HTR-8/SVneo (cell line): ENCODE measurements around the gene C2orf78.
"Not testable (repeated sequence)": the region's sequence is repeated elsewhere in the genome, so short reads cannot be mapped to it uniquely, and the experiment has no call there.

Source experiments
- DNase-seq: peaks from one replicate; pipeline ENCODE4 v3.0.0; 2011; ENCODE audit warnings: low spot score, mixed read lengths; ENCODE audit not compliant: insufficient read length
- FAIRE-seq: peaks from 2 replicates; lab custom pipeline; 2011; peaks lifted over from hg19 to GRCh38; lab: Jason Lieb, UNC

The C2orf78 gene, protein sequence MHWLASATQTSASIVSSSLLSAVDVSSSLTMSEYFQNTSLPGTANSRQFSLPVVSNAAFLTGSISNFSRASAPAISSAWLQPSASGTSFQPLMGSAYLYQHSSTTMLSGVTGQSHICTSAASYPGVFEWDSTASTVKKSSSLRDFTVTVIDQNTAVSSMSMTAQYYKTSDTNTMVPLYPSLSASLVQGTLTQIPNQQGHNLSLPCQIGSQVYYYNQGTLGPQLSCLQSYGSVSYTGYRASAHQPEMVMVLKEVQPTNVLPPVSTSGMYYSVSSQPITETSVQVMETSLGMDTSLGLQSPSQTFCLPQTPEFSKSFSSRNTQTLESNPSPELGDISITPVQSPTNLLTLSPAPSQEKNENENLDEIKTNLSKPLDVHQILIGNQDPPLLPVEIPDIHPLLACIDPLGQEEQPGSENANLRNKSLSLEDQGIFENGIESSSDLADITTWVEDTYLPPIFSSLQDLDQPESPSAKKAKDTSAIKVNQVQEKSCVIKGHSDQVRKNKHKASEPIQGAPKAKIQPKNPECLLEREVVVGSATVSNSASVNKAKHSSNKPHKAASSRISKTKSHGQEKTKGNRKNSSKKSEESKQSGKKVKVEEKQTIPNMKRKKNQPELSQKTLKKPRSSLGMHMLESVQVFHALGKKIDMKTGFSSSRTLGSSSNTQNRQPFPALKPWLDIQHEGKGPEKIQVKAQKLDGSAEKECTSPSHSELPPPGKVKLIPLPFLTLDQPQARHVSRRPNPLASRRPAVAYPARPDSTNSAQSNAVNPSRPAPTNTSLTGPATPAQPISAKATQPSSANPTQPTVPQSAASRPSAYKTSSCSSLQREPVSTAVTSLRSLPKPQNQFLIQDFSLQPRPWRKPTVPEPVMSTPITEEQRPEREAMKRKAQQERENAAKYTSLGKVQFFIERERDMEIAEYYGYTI

DNA sequence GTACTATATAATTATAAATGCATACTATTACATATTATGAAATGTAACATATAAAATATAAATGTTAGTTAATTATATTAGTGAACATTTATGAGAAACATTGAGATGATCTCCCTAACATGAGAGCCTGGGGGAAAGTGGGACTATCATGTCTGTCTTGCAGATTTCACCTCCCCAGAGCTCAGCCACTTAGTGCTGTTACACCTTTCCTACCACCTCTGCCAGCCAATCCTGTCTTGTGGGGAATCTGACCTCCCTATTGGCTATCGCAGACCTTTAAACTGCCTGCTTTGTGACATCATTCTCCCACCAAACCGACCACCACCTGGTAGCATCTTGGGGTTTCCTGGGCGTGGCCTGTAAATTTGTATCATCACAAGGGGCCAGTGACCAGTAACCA is at the start of gene C2orf78:
C2orf78 (plus strand) TSS at position 301 of the 400 bp plus-strand sequence. CDS start 127 bp downstream, outside the sequence.
- DNase-seq, FAIRE-seq: not testable (repeated sequence)

DNA sequence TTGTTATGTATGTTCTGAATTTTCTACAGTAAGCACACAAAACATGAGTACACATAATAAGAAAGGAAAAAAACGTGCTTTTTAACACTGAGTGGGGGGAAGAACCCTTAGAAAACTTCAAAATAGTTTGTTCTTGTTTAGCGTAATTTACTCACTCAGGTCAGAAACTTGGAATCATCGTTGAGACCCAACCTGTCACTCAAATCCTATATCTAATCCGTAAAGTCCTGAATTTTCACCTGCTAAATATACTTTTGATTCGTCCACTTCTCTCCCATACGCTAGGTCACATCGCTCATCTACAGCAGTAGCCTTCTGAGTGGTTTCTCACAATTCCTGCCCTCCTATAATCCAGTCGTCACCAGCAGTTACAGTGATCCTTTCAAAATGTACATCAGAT is 47.6 kb upstream of the C2orf78 start:
- DNase-seq (no peak), FAIRE-seq (no peak)

DNA sequence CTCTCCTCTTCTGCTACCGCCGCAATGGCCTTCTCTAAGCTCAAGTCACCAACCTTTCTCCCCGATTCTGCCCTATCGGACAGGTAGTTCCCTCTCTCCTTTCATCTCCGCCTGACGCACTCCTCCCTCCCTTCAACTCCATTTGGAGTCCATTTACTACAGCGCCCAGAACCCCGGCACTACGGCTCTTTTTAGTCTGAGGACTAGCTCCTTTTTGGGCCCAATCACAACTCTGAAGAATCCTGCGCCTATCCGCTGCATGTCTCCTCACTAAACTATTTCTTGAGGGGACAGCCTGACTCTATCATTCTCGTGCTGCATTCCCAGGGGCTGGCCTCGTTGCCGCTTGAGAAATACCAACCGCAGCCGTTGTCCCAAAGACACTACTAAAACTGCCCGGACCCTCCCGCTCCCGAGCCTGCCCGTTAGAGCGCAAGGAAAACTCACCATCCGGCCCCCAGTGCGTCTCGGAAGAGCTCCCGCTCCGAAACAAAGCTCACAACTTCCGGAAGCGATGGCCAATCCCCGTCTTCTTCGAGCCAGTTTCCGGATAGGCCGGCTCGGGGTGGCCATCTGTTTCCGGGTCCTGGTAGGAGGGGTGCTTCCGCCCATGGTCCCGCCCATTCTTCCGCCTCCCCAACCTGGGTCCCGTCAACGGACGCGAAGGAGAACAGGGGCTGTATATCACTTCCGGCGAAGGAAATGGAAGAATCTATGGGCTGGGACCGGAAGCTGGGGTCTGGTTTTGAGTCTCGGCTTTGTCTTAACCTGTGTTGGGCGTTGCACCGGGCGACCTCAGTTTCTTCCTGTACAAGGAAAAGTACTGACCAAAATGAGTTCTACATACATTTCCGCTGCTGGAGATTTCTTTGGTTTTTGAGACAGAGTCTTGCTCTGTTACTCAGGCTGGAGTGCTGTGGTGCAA is 46.9 kb upstream of the C2orf78 start, which contains the start of gene TPRKB:
TPRKB (minus strand) TSS at position 491 of the 925 bp plus-strand sequence. CDS start 2,776 bp downstream, outside the sequence.
- FAIRE-seq (no peak), DNase-seq (peak; percentile 99)

DNA sequence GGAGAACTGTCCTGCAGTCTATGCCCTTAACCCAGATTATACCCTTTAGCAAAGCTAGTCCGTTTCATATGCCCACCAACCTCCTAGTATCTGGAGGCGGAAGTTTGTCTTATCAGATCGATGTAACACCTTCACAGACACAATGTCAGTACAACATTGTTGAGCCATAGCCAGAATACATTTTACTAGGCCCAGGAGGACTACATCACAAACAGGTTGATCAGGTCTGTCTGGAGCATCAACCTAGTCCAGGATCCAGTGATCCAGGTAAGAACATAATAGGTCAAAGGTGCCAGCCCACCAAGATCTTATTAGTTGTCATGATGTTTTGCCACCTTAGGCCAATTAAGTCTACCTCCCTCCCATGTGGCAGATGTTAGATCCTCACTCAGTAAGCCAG is 44.9 kb upstream of the C2orf78 start:
- DNase-seq (no peak), FAIRE-seq (no peak)

DNA sequence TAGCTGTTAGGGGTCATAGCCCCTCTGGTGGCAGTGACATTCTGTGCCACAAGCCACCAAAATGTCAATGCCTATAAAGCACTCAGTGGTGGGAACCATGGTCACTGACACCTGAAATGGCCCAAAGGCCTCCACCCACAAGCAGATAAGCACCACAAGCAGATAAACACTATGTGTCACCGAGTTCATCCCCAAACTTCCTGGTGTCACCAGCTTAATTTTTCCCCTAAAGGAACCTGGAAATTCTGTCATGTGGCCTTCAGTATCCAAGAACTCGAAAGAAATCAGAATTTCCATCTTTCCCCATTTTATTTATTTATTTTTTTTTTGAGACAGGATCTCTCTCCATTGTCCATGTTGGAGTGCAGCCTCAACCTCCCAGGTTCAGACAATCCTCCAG is 43.2 kb upstream of the C2orf78 start:
- DNase-seq, result no peak
- no peak for FAIRE-seq

DNA sequence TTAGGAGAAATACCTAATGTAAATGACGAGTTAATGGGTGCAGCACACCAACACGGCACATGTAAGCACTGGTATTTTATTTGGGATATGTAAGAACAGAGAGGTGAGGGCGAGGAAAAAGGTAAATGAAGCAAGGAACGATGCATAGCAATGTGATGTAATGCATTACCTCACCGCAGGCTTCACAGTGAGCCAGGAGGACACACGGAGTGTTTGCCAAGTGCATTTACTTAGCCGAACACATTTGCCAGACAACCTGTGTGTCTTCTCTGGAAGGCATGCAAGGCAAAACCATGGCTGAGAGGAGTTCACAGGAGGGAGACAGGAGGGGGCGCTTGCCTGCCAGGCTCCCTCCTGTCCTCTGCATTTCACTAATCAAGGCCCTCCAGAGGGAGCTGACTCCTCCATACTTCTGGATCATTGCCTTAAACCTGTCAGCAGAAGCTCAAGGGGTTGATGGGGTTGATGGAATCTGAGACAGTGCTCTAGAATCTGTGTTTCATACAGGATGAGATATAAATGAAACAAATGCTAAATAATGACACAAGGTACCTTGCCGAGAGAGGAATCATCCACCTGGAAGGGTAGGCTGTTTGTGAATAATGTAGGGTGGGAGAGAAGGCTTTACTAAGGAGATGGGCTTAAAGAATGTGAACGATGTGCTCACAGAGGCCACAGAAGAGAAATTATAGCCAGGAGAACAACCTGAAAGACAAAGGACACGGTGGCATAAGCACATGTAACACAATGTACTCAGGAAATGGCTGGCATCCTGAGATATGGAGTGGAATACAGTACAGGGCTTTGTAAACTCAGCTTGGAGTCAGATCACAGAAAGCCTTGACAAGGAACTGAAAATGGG is 37.7 kb upstream of the C2orf78 start:
- FAIRE-seq (no peak), DNase-seq (no peak)

DNA sequence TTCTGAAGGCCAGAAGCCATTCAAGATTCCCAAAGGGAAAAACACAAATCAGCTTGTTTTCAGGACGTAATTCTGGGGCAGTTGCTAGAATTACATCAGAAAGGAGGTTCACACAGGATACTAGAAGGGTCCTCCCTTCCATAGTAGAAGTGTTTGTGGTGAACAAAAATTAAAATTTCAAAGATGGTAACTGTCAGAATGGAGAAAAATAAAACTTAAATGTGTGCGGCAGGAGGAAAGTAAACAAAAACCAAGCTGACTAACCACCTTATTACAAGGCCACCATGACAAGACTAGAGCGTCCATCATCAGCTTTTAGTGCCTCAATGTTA is 37.1 kb upstream of the C2orf78 start:
- DNase-seq (no peak), FAIRE-seq (no peak)

DNA sequence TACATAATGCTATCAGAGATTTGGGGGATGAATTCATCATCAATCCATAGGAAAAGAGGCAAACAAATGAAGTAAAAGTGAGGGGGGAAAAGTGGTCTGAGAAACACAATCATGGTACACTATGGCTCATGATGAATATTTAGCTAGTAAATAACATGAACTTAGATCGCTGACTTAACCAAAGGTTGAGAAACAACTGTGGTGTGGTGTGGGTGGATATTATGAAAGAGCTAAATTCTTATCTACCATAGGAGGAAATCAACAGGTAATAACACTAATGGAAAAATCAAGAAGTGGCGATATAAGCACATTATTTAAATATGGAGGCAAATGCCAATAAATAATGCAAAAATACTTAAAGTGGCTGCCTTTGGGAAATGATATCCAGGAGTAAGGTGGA is 34.7 kb upstream of the C2orf78 start:
- DNase-seq, result no peak
- FAIRE-seq, result no peak

DNA sequence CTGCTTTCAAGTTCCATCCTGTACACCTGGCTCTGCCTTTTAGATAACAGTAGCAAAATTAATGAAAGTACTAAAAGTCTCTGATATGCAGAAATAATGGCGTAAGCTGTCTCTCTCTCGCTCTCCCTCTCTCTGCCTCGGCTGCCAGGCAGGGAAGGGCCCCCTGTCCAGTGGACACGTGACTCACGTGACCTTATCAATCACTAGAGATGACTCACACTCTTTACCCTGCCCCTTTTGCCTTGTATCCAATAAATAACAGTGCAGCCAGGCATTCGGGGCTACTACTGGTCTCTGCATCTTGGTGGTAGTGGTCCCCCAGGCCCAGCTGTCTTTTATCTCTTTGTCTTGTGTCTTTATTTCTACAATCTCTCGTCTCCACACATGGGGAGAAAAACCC is 29.7 kb upstream of the C2orf78 start:
- not testable (repeated sequence) for DNase-seq, FAIRE-seq

DNA sequence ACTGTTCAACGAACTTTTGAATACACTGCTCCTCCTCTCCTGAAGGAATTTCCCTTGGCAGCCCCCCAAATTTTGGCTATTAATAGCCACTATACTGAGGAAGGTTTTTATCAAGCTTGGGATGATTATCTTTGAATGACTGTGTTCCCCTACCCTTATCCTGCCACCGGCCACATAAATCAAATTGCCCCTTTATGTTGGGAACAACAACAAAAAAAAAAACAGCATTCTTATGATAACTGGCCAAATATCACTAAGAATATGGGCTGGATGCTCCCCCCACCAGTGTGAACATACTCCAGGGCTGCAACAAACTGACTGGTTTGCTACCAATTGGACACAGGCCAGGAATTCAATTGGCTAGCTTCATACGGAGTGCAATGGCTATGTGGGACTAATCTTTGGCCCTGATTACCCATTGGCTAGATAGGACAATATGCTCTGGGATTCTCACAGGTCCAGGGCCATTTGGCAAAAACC is 24.7 kb upstream of the C2orf78 start:
- FAIRE-seq (no peak), DNase-seq (no peak)

DNA sequence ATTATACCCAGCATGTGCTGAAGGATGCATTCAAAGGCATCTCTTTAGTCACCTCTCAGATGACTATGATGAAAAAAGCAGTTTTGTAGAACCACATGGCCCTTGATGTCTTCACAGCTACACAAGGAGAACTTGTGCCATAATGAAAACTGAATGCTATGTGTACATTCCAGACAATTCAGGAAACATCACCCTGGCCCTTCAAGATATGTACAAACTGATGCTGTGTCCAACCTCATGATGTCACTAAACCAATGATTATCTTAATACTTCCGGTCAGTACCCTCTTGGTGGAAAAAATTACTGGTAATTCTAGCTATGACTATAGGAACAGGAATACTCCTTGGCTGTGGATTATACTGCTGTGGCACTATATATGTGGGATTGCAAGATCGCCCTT is 24.1 kb upstream of the C2orf78 start:
- DNase-seq (no peak), FAIRE-seq (no peak)

DNA sequence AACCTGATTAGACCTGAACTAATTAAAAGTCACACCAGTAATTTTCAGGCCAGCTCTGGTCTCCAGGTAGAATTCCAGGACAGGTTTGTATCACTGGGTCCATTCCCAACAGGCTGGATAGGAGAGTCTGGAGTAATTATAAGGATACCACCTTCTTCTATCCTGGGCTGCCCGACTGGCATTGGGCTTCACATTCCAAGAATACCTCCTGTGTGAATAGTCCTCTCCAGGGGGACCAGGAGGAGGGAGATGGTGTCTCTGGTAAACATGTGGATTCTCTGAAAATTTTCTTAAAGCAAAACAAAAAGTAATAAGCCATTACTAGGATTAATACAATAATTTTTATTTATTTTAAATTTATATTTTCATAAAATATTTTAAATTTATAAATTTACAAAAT is 21.4 kb upstream of the C2orf78 start:
- DNase-seq (peak; percentile 48), FAIRE-seq (no peak)

DNA sequence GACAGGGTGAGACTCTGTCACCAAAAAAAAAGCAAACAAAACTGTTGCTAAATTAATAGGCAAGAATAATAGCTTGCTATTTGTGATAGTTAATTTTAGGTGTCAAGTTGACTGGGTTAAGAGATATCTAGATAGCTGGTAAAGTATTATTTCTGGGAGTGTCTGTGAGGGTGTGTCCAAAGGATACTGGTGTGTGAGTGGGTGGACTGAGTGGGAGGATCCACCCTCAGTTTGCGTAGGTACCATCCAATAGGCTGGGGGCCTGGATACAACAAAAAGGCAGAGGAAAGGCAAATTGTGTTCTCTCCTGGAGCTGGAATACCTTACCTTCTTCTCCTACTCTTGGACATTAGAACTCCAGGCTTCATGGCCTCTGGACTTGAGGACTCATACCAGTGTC is 19.0 kb upstream of the C2orf78 start:
- FAIRE-seq, result no peak
- DNase-seq, result no peak

DNA sequence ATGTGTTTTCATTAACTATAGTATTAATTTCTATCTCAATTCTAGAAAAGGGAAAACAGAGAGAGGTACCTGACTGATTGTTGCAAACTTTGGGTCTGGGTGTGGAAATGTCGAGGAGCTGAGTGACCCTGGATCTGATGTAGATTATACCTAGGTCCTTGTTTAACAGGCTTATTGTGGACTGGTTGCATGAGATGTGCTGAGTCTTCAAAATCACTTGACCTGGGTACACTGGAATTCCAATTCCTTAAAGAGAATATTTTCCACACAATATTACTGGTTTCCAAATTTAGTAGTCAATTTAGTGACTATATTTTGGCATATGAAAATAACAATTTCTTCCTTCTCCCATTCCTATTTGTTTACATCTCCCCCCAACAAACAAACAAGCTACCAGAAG is 17.6 kb upstream of the C2orf78 start:
- FAIRE-seq, result no peak
- DNase-seq, result no peak

DNA sequence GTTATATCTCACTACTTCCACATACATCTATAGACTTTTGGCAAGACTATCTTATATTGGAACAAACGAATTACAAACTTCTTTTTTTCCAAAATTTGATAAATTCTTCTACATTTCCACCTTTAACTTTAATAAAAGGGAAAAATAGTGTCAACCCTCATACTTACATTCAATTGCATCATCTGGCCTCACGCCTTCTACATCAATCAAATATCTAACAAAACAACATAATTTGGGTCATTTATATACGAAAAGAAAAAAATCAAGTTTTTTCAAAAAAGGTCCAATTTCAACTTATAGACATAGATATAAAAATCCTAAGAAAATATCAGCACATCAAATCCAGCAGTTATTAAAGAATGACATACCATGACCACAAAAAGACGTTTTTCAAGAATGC is 17.0 kb upstream of the C2orf78 start:
- FAIRE-seq (no peak), DNase-seq (no peak)

DNA sequence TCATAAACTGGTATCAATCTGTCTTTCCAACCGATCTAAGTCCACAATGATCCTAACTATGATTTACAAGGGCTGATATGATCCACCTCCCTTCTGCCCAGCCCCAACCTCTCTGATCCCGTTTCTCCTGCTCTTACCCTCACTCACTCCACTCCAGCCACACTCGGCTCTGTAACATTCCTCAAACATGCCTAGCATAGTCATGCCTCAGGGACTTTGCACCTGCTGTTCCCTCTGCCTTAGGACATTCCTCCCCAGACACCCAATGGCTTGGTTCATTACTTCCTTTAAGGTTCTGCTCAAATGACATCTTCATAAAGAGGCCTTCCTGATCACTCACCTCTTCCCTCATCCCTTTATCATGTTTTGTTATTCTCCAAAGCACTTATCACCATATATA is 13.3 kb upstream of the C2orf78 start:
- DNase-seq, result no peak
- no peak for FAIRE-seq

DNA sequence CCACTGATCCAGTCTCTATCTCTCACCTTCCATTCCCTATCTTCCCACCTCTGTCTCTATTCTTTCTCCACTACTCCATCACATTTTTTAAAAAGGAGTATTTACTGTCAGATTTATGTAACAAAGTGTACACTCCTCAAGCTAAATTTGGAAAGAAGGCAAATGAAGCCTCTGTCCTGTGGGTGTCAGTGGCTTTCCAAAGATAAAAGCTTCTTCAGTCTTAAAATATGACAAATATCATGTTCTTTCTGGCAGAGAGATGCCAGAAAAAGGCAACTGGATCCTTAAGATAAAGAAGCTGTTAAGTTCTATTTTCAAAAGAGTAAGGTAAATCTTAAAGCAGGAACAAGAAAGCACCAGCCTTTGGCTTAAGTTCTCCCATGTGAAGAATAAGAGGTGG is 11.2 kb upstream of the C2orf78 start:
- no peak for DNase-seq
- FAIRE-seq, result no peak

DNA sequence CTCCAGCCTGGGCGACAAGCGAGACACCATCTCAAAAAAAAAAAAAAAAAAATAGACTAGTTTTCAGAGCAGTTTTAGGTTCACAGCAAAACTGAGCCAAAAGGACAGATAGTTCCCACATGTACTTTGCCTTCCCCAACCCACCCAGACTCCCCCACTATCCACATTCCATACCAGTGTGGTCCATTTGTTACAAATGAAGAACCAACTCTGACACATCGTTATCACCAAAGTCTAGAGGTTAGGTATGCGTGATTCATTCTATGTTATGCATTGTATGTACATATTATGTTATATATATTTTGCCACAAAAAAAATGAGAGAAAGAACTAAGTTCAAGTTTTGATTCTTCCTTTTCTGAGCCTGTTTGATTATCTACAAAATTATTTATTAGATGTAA is 7.6 kb upstream of the C2orf78 start:
- DNase-seq (no peak), FAIRE-seq (peak; percentile 68)

DNA sequence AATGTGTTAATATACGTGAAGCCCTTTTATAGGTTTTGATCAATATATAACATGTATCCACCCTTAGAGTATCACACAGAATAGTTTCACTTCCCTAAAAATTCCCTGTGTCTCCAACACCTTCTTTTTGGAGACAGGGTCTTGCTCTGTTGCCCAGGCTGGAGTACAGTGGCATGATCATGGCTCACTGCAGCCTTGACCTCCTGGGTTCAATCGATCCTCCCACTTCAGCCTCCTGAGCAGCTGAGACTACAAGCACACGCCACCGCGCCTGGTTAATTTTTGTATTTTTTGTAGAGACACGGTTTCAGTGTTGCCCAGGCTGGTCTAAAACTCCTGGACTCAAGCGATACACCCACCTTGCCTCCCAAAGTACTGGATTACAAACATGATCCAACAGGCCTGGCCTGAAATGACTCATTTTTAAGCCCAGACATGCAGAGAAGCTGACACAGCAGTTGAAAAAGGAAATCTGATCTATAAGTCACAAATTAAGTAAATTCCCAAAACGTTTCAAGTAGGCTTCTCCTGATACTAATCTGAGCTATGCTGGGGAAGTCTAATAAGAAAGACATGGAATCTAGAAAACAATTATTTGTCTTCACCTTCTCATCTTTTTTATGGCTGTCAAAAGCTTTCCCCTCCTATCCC is 7.0 kb upstream of the C2orf78 start:
- DNase-seq (peak; percentile 41), FAIRE-seq (peak; percentile 89)
